ENCODE results near the gene RYK. TPM values are rescaled to one million over a fixed set of nuclear protein-coding genes. Genes with fewer than 3 reads are reported as not detected.

The RYK gene
- total RNA-seq, 1 experiment from 2014 or later: 60.6 TPM

GRCh38 chr3:134281912-134282658 lies 31.4 kb upstream of the RYK start:
- Histone ChIP-seq H3K23ac (ENCODE audit: insufficient read length, low read depth, low read length) (no peak overlapping the region), H4K91ac (ENCODE audit: insufficient read length, low read depth, low read length) (no peak overlapping the region), H3K23me2 (ENCODE audit: insufficient read length, low read depth, low read length, poor library complexity, severe bottlenecking) (no peaks in the 10 kb centered on the region), H2BK12ac (ENCODE audit: insufficient read length, low read depth, low read length) (no peak overlapping the region), H3T11ph (ENCODE audit: low read length) (no peak overlapping the region), H2AFZ (ENCODE audit: low read length) (no peak overlapping the region), H2BK120ac (ENCODE audit: low read depth, low read length, poor library complexity, severe bottlenecking) (no peak overlapping the region), H3K14ac (ENCODE audit: insufficient read depth, low read length) (no peak overlapping the region), H3K56ac (ENCODE audit: insufficient read length, low read depth, low read length) (no peak overlapping the region), H3K18ac (ENCODE audit: insufficient read length, low read depth, low read length) (no peak overlapping the region), H3K79me1 (ENCODE audit: insufficient read depth, low read depth, low read length, poor library complexity, severe bottlenecking) (no peaks in the 10 kb centered on the region), H3K4ac (ENCODE audit: low read depth, low read length) (no peak overlapping the region), H4K5ac (ENCODE audit: insufficient read length, low read depth, low read length) (no peak overlapping the region), H2BK5ac (ENCODE audit: insufficient read length, low read length) (no peak overlapping the region), H2BK20ac (ENCODE audit: low read depth, low read length, poor library complexity, severe bottlenecking) (no peak overlapping the region), H3K79me2 (ENCODE audit: insufficient read depth, low read length) (no peaks in the 10 kb centered on the region), H4K8ac (replicated peaks; ENCODE audit: insufficient read length, low read depth, low read length) (no peak overlapping the region), H3K4me2 (ENCODE audit: insufficient read depth, insufficient read length, low read length) (no peak overlapping the region), H3K27me3 (ENCODE audit: insufficient read depth, low read length) (no peaks in the 10 kb centered on the region), H4K20me1 (ENCODE audit: control insufficient read depth, insufficient read depth, insufficient read length) (no peaks in the 10 kb centered on the region), H3K9ac (ENCODE audit: extremely low read depth, insufficient read length, low read length) (no peak overlapping the region), H3K4me1 (ENCODE audit: insufficient read depth, low read length) (peaks cover 2% of the 10 kb centered on the region; the same call in 1 of the 2 replicates), H3K27ac (ENCODE audit: insufficient read length, low read depth, low read length) (no peak overlapping the region), H2AK5ac (ENCODE audit: insufficient read length, low read length) (no peak overlapping the region), H3K9me3 (ENCODE audit: control insufficient read depth, low read depth, low read length) (no peaks in the 10 kb centered on the region), H2BK15ac (ENCODE audit: low read depth, low read length) (no peak overlapping the region)
- WGBS (ENCODE audit: extremely low coverage, insufficient read length, low lambda C conversion rate): no CpG with 5 or more reads among the region's 2 CpGs
- Mint-ChIP-seq H3K27me3 (ENCODE audit: low read depth) (peaks cover 4% of the 10 kb centered on the region; the same call in 1 of the 2 replicates), H3K4me3 (no peak overlapping the region), H3K36me3 (ENCODE audit: insufficient read depth in 1 of 3, low read depth in 3 of 3) (no peaks in the 10 kb centered on the region), H3K9me3 (no peaks in the 10 kb centered on the region), H3K27ac (no peak overlapping the region), H3K4me1 (peaks cover 3 to 4% of the 10 kb centered on the region in 2 experiments; a peak in 1 of 4 replicates)
- TF ChIP-seq, protein P1, sequence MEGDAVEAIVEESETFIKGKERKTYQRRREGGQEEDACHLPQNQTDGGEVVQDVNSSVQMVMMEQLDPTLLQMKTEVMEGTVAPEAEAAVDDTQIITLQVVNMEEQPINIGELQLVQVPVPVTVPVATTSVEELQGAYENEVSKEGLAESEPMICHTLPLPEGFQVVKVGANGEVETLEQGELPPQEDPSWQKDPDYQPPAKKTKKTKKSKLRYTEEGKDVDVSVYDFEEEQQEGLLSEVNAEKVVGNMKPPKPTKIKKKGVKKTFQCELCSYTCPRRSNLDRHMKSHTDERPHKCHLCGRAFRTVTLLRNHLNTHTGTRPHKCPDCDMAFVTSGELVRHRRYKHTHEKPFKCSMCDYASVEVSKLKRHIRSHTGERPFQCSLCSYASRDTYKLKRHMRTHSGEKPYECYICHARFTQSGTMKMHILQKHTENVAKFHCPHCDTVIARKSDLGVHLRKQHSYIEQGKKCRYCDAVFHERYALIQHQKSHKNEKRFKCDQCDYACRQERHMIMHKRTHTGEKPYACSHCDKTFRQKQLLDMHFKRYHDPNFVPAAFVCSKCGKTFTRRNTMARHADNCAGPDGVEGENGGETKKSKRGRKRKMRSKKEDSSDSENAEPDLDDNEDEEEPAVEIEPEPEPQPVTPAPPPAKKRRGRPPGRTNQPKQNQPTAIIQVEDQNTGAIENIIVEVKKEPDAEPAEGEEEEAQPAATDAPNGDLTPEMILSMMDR (conservative IDR thresholded peaks at IDR 0.05): no peak
- no peak for DNase-seq
